ENCODE measurements around the gene CORT. TPM values are rescaled to one million over a fixed set of nuclear protein-coding genes. Genes with fewer than 3 reads are reported as not detected.

Gene CORT
- total RNA-seq, 1 experiment from 2014 or later: 0.66 TPM

DNA sequence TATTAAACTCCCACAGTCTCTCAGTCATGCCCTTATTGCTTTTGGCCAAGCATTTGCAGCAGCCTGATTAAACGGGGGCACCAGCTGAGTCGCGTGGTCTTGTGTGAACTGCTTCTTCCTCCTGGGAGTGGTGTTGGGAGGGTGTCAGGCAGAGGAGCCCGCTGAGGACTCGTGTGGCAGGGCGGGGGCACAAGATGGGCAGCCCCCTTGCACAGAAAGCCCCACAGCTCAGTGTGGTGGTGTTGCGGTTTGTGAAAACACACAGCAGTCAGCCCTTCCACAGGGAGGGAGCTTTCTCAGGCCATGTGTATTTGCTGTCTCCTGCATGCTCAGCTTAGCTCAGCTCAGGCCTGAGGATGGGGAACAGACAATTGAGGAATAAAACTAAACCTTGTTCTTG is 47.3 kb downstream of the CORT start:
- Mint-ChIP-seq H3K4me1 (peaks cover 15% of the 10 kb centered on the region), H3K9me3 (no peaks in the 10 kb centered on the region), H3K36me3 (no peaks in the 10 kb centered on the region), H3K4me3 (no peak overlapping the region), H3K27ac (no peak overlapping the region), H3K27me3 (ENCODE audit: low read depth) (no peaks in the 10 kb centered on the region)
- ATAC-seq (no peak), DNase-seq (ENCODE audit: low spot score) (no peak)
- POLR2A ChIA-PET: no interaction called here
- TF ChIP-seq, protein P1, sequence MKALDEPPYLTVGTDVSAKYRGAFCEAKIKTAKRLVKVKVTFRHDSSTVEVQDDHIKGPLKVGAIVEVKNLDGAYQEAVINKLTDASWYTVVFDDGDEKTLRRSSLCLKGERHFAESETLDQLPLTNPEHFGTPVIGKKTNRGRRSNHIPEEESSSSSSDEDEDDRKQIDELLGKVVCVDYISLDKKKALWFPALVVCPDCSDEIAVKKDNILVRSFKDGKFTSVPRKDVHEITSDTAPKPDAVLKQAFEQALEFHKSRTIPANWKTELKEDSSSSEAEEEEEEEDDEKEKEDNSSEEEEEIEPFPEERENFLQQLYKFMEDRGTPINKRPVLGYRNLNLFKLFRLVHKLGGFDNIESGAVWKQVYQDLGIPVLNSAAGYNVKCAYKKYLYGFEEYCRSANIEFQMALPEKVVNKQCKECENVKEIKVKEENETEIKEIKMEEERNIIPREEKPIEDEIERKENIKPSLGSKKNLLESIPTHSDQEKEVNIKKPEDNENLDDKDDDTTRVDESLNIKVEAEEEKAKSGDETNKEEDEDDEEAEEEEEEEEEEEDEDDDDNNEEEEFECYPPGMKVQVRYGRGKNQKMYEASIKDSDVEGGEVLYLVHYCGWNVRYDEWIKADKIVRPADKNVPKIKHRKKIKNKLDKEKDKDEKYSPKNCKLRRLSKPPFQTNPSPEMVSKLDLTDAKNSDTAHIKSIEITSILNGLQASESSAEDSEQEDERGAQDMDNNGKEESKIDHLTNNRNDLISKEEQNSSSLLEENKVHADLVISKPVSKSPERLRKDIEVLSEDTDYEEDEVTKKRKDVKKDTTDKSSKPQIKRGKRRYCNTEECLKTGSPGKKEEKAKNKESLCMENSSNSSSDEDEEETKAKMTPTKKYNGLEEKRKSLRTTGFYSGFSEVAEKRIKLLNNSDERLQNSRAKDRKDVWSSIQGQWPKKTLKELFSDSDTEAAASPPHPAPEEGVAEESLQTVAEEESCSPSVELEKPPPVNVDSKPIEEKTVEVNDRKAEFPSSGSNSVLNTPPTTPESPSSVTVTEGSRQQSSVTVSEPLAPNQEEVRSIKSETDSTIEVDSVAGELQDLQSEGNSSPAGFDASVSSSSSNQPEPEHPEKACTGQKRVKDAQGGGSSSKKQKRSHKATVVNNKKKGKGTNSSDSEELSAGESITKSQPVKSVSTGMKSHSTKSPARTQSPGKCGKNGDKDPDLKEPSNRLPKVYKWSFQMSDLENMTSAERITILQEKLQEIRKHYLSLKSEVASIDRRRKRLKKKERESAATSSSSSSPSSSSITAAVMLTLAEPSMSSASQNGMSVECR (CRISPR knock-in tag; IDR thresholded peaks at IDR 0.05; ENCODE audit: borderline replicate concordance): no peak
- TF ChIP-seq CREM (CRISPR knock-in tag; IDR thresholded peaks at IDR 0.05) (no peak), GTF2I (CRISPR knock-in tag; conservative IDR thresholded peaks at IDR 0.05) (no peak), GABPB1 (CRISPR knock-in tag; IDR thresholded peaks at IDR 0.05) (no peak), ZNF219 (CRISPR knock-in tag; IDR thresholded peaks at IDR 0.05; ENCODE audit: borderline replicate concordance) (no peak), RORB (CRISPR knock-in tag; IDR thresholded peaks at IDR 0.05) (no peak), ZNF121 (CRISPR knock-in tag; IDR thresholded peaks at IDR 0.05) (no peak), ZNF423 (CRISPR knock-in tag; IDR thresholded peaks at IDR 0.05) (no peak), ATF2 (CRISPR knock-in tag; IDR thresholded peaks at IDR 0.05; ENCODE audit: borderline replicate concordance, low read depth) (no peak), SMAD4 (CRISPR knock-in tag; IDR thresholded peaks at IDR 0.05) (no peak), ZNF138 (CRISPR knock-in tag; conservative IDR thresholded peaks at IDR 0.05) (no peak), NR3C1 (CRISPR knock-in tag; conservative IDR thresholded peaks at IDR 0.05; ENCODE audit: low read depth) (no peak), GRHL2 (CRISPR knock-in tag; IDR thresholded peaks at IDR 0.05; ENCODE audit: insufficient replicate concordance, severe bottlenecking) (no peak), HMGA2 (CRISPR knock-in tag; IDR thresholded peaks at IDR 0.05) (no peak), ZNF532 (CRISPR knock-in tag; IDR thresholded peaks at IDR 0.05; ENCODE audit: borderline replicate concordance) (no peak)
- TF ChIP-seq, protein P2, sequence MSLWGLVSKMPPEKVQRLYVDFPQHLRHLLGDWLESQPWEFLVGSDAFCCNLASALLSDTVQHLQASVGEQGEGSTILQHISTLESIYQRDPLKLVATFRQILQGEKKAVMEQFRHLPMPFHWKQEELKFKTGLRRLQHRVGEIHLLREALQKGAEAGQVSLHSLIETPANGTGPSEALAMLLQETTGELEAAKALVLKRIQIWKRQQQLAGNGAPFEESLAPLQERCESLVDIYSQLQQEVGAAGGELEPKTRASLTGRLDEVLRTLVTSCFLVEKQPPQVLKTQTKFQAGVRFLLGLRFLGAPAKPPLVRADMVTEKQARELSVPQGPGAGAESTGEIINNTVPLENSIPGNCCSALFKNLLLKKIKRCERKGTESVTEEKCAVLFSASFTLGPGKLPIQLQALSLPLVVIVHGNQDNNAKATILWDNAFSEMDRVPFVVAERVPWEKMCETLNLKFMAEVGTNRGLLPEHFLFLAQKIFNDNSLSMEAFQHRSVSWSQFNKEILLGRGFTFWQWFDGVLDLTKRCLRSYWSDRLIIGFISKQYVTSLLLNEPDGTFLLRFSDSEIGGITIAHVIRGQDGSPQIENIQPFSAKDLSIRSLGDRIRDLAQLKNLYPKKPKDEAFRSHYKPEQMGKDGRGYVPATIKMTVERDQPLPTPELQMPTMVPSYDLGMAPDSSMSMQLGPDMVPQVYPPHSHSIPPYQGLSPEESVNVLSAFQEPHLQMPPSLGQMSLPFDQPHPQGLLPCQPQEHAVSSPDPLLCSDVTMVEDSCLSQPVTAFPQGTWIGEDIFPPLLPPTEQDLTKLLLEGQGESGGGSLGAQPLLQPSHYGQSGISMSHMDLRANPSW (CRISPR knock-in tag; conservative IDR thresholded peaks at IDR 0.05; ENCODE audit: low read depth): no peak
- TF ChIP-seq, protein P3, sequence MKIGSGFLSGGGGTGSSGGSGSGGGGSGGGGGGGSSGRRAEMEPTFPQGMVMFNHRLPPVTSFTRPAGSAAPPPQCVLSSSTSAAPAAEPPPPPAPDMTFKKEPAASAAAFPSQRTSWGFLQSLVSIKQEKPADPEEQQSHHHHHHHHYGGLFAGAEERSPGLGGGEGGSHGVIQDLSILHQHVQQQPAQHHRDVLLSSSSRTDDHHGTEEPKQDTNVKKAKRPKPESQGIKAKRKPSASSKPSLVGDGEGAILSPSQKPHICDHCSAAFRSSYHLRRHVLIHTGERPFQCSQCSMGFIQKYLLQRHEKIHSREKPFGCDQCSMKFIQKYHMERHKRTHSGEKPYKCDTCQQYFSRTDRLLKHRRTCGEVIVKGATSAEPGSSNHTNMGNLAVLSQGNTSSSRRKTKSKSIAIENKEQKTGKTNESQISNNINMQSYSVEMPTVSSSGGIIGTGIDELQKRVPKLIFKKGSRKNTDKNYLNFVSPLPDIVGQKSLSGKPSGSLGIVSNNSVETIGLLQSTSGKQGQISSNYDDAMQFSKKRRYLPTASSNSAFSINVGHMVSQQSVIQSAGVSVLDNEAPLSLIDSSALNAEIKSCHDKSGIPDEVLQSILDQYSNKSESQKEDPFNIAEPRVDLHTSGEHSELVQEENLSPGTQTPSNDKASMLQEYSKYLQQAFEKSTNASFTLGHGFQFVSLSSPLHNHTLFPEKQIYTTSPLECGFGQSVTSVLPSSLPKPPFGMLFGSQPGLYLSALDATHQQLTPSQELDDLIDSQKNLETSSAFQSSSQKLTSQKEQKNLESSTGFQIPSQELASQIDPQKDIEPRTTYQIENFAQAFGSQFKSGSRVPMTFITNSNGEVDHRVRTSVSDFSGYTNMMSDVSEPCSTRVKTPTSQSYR (CRISPR knock-in tag; IDR thresholded peaks at IDR 0.05): no peak
- CTCF ChIA-PET: interaction anchor here (1.2 to 6.7 kb wide), 3 partner anchors 11 to 67 kb away, joined by 4 to 48 read pairs (median 39); partner anchors contain the start of gene CENPS

Measured in WTC11 (cell line).